ENCODE data around the gene AMACR. TPM values are rescaled to one million over a fixed set of nuclear protein-coding genes. Genes with fewer than 3 reads are reported as not detected.

The AMACR gene
- total and polyA plus RNA-seq, 10 of the 15 experiments (the other 5 are each of a cell fraction or from before 2014, with no cell fraction given): 2.6 to 20.4 (median 10.4) TPM

GRCh38 chr5:34031966-34032365 lies 24.1 kb upstream of the AMACR start:
- Histone ChIP-seq H3K4me2 (ENCODE audit: control insufficient read depth, insufficient read depth) (no peak overlapping the region; the same call in 1 of the 2 replicates), H3K4me3 (no peak overlapping the region), H3K9ac (ENCODE audit: control insufficient read depth, insufficient read depth, low read length) (no peak overlapping the region), H3K27me3 (replicated peaks in 1 of 2; ENCODE audit: control insufficient read depth in 2 of 2, insufficient read depth in 2 of 2, low read length in 1 of 2) (no peaks in the 10 kb centered on the region), H3K79me2 (ENCODE audit: control insufficient read depth, insufficient read depth, low read length) (no peaks in the 10 kb centered on the region), H2AFZ (ENCODE audit: control insufficient read depth, low read depth, low read length) (no peak overlapping the region), H3K36me3 (ENCODE audit: control insufficient read depth in 2 of 2, insufficient read depth in 2 of 2, low read length in 1 of 2) (no peaks in the 10 kb centered on the region), H3K4me1 (ENCODE audit: control insufficient read depth, insufficient read depth, low read length) (peaks cover 3% of the 10 kb centered on the region; the same call in 1 of the 2 replicates), H4K20me1 (ENCODE audit: control insufficient read depth, insufficient read depth) (no peaks in the 10 kb centered on the region), H3K9me3 (replicated peaks; ENCODE audit: control insufficient read depth, insufficient read depth, low read length) (no peaks in the 10 kb centered on the region), H3K27ac (ENCODE audit: control insufficient read depth, insufficient read depth) (no peak overlapping the region)
- ATAC-seq: no peak; the same call in 2 of the 3 replicates
- RAD21 ChIA-PET (ENCODE audit: unreplicated experiment): interaction anchor here (1.4 kb wide), 1 partner anchor 24 kb away, joined by 3 read pairs; the partner anchor contains the start of gene AMACR
- FAIRE-seq: no peak
- POLR2A ChIA-PET: interaction anchor here (1.7 kb wide), 1 partner anchor 11 kb away, joined by 4 read pairs; the partner anchor contains the start of gene C1QTNF3
- DNase-seq (ENCODE audit: low read depth, low spot score): no peak
- BruUV-seq (replicated peaks): no TSS peak
- CTCF ChIA-PET: interaction anchor here (0.8 kb wide), 1 partner anchor 13 kb away, joined by 3 read pairs; no protein-coding TSS in a partner anchor
- TF ChIP-seq MEF2B (IDR thresholded peaks at IDR 0.05; ENCODE audit: partially characterized antibody, poor library complexity, severe bottlenecking) (peak; percentile 59), FOXM1 (IDR thresholded peaks at IDR 0.05; ENCODE audit: low read depth, low read length) (peak; percentile 80; the same call in 1 of the 2 replicates), JUNB (IDR thresholded peaks at IDR 0.05) (peak; percentile 43), BCL3 (IDR thresholded peaks at IDR 0.05; ENCODE audit: borderline replicate concordance, insufficient read depth, low read depth, low read length, poor library complexity, severe bottlenecking) (peak; percentile 14), IKZF2 (IDR thresholded peaks at IDR 0.05) (peak in 1 of 2 experiments; percentile 17; a peak in 1 of 4 replicates), NFIC (IDR thresholded peaks at IDR 0.05; ENCODE audit: low read depth, low read length) (peak; percentile 54; the same call in 1 of the 2 replicates), WRNIP1 (IDR thresholded peaks at IDR 0.05; ENCODE audit: borderline replicate concordance, low read depth, low read length) (no peak), ZNF207 (IDR thresholded peaks at IDR 0.05; ENCODE audit: borderline replicate concordance) (no peak), SREBF2 (IDR thresholded peaks at IDR 0.05; ENCODE audit: low read length) (no peak), MEF2A (IDR thresholded peaks at IDR 0.05; ENCODE audit: insufficient read depth, low read depth, low read length) (peak; percentile 70; the same call in 1 of the 2 replicates), SRF (IDR thresholded peaks at IDR 0.05; ENCODE audit: low read depth in 2 of 2, low read length in 2 of 2) (no peak), IRF3 (IDR thresholded peaks at IDR 0.05) (no peak), MTA2 (IDR thresholded peaks at IDR 0.05; ENCODE audit: low read depth) (0 out of 2 replicates have a peak, but pooled peaks have one; percentile 27)
- SMC1A ChIA-PET (ENCODE audit: uncharacterized antibody, unreplicated experiment): interaction anchor here (0.9 to 1.6 kb wide), 6 partner anchors 8 to 48 kb away, joined by 3 to 5 read pairs (median 3); no protein-coding TSS in a partner anchor
- in situ Hi-C loops (cut with MboI) (no loop called here), intact Hi-C loops (cut with micrococcal nuclease; ENCODE audit: unreplicated experiment) (no loop called here)
- 79% methylated on average over 3 of the region's 3 CpGs for WGBS (ENCODE audit: insufficient coverage, insufficient replicate concordance, low lambda C conversion rate, missing lambda C conversion rate)

All from GM12878 (cell line).